Measurements from ENCODE around the gene UBXN7. TPM values are rescaled to one million over a fixed set of nuclear protein-coding genes. Genes with fewer than 3 reads are reported as not detected.
"Not testable (repeated sequence)": the region's sequence is repeated elsewhere in the genome, so short reads cannot be mapped to it uniquely, and the experiment has no call there.

The UBXN7 gene
- total and polyA plus RNA-seq, 2 of the 8 experiments (the other 6 are each of a cell fraction or from before 2014, with no cell fraction given): 18.5 to 109 TPM

GRCh38 chr3:196387941-196388340 lies 44.3 kb downstream of the UBXN7 start:
- H3K27ac ChIP-seq (ENCODE audit: low read depth, low read length); H3K9ac ChIP-seq (replicated peaks in 1 of 4; ENCODE audit: extremely low read depth in 1 of 4, low read depth in 3 of 4, low read length in 3 of 4); H3K4me3 ChIP-seq (ENCODE audit: extremely low read depth in 1 of 4, insufficient read depth in 2 of 4, low read depth in 3 of 4, low read length in 4 of 4); H3K18ac ChIP-seq (ENCODE audit: extremely low read depth, low read length); H4K20me1 ChIP-seq (replicated peaks in 1 of 2; ENCODE audit: control insufficient read depth in 1 of 2, insufficient read depth in 2 of 2, low read length in 2 of 2); H4K8ac ChIP-seq (ENCODE audit: extremely low read depth, insufficient read depth, low read length); H3K27me3 ChIP-seq (replicated peaks in 1 of 4; ENCODE audit: control insufficient read depth in 3 of 4, extremely low read depth in 1 of 4, insufficient read depth in 3 of 4, low read length in 3 of 4); H3K56ac ChIP-seq (replicated peaks; ENCODE audit: insufficient read length, low read depth, low read length); H3K14ac ChIP-seq (ENCODE audit: insufficient read length); DNase-seq (ENCODE audit: low read depth in 1 of 2, low spot score in 2 of 2); H3K23ac ChIP-seq (ENCODE audit: insufficient read length); H2AK5ac ChIP-seq (ENCODE audit: low read depth, low read length); H3K23me2 ChIP-seq (ENCODE audit: low read depth, low read length); H2BK120ac ChIP-seq (replicated peaks; ENCODE audit: low read depth, low read length); FAIRE-seq; POLR2A ChIA-PET (ENCODE audit: partially characterized antibody); H2BK5ac ChIP-seq (ENCODE audit: low read depth, low read length); H4K91ac ChIP-seq (replicated peaks; ENCODE audit: insufficient read length, low read length); H2BK12ac ChIP-seq (ENCODE audit: low read depth, low read length); H3K4ac ChIP-seq (replicated peaks; ENCODE audit: insufficient read length, low read depth, low read length); H3K4me1 ChIP-seq (replicated peaks in 1 of 4; ENCODE audit: control insufficient read depth in 3 of 4, insufficient read depth in 4 of 4, low read length in 3 of 4); H2BK15ac ChIP-seq (ENCODE audit: low read length); H3K79me1 ChIP-seq (ENCODE audit: low read depth, low read length); H2BK20ac ChIP-seq (ENCODE audit: low read length); H4K5ac ChIP-seq (ENCODE audit: insufficient read length, low read depth, low read length); H3K4me2 ChIP-seq (ENCODE audit: insufficient read depth in 1 of 2, low read depth in 2 of 2, low read length in 2 of 2); H2AFZ ChIP-seq (ENCODE audit: low read length): not testable (repeated sequence)
- H3K79me2 ChIP-seq (ENCODE audit: control insufficient read depth in 1 of 2, insufficient read depth in 2 of 2, low read length in 2 of 2): peaks cover 0 to 12% of the 10 kb centered on the region in 2 experiments; a peak in 2 of 4 replicates
- peaks cover 4 to 14% of the 10 kb centered on the region in 2 experiments for H3K9me3 ChIP-seq (ENCODE audit: insufficient read depth in 2 of 2, low read depth in 1 of 2, low read length in 1 of 2)
- CTCF ChIA-PET (ENCODE audit: partially characterized antibody): interaction anchor here (0.6 kb wide), 1 partner anchor 10 kb away, joined by 3 read pairs; no protein-coding TSS in a partner anchor
- WGBS, 2 experiments (ENCODE audit: extremely low coverage in 1 of 2, insufficient coverage in 1 of 2, insufficient read length in 1 of 2, insufficient replicate concordance in 2 of 2, low coverage in 1 of 2, low lambda C conversion rate in 2 of 2, missing lambda C conversion rate in 1 of 2): 94% methylated on average over 2 of the region's 2 CpGs; no CpG with 5 or more reads in 1 of the 2 experiments
- peaks cover 7 to 63% (median 34%) of the 10 kb centered on the region in 4 experiments for H3K36me3 ChIP-seq (ENCODE audit: control insufficient read depth in 2 of 4, insufficient read depth in 4 of 4, low read length in 3 of 4)

GRCh38 chr3:196386797-196387196 lies 45.4 kb downstream of the UBXN7 start:
- H3K23ac ChIP-seq (ENCODE audit: insufficient read length); CTCF ChIA-PET (ENCODE audit: partially characterized antibody); H2BK120ac ChIP-seq (replicated peaks; ENCODE audit: low read depth, low read length); H3K18ac ChIP-seq (ENCODE audit: extremely low read depth, low read length); H2BK15ac ChIP-seq (ENCODE audit: low read length); H3K27me3 ChIP-seq (replicated peaks in 1 of 4; ENCODE audit: control insufficient read depth in 3 of 4, extremely low read depth in 1 of 4, insufficient read depth in 3 of 4, low read length in 3 of 4); H4K8ac ChIP-seq (ENCODE audit: extremely low read depth, insufficient read depth, low read length); H2BK5ac ChIP-seq (ENCODE audit: low read depth, low read length); H3K27ac ChIP-seq (ENCODE audit: low read depth, low read length); H3K4me1 ChIP-seq (replicated peaks in 1 of 4; ENCODE audit: control insufficient read depth in 3 of 4, insufficient read depth in 4 of 4, low read length in 3 of 4); H2AK5ac ChIP-seq (ENCODE audit: low read depth, low read length); H4K20me1 ChIP-seq (replicated peaks in 1 of 2; ENCODE audit: control insufficient read depth in 1 of 2, insufficient read depth in 2 of 2, low read length in 2 of 2); H2AFZ ChIP-seq (ENCODE audit: low read length); H3K4me2 ChIP-seq (ENCODE audit: insufficient read depth in 1 of 2, low read depth in 2 of 2, low read length in 2 of 2); DNase-seq (ENCODE audit: low read depth in 1 of 2, low spot score in 2 of 2); H3K79me1 ChIP-seq (ENCODE audit: low read depth, low read length); H3K9ac ChIP-seq (replicated peaks in 1 of 4; ENCODE audit: extremely low read depth in 1 of 4, low read depth in 3 of 4, low read length in 3 of 4); H3K23me2 ChIP-seq (ENCODE audit: low read depth, low read length); H3K14ac ChIP-seq (ENCODE audit: insufficient read length); POLR2A ChIA-PET (ENCODE audit: partially characterized antibody); H4K5ac ChIP-seq (ENCODE audit: insufficient read length, low read depth, low read length); H3K56ac ChIP-seq (replicated peaks; ENCODE audit: insufficient read length, low read depth, low read length); H3K4ac ChIP-seq (replicated peaks; ENCODE audit: insufficient read length, low read depth, low read length); H4K91ac ChIP-seq (replicated peaks; ENCODE audit: insufficient read length, low read length); H2BK20ac ChIP-seq (ENCODE audit: low read length); FAIRE-seq; H2BK12ac ChIP-seq (ENCODE audit: low read depth, low read length); H3K4me3 ChIP-seq (ENCODE audit: extremely low read depth in 1 of 4, insufficient read depth in 2 of 4, low read depth in 3 of 4, low read length in 4 of 4): not testable (repeated sequence)
- peaks cover 4 to 14% of the 10 kb centered on the region in 2 experiments for H3K9me3 ChIP-seq (ENCODE audit: insufficient read depth in 2 of 2, low read depth in 1 of 2, low read length in 1 of 2)
- 90% methylated on average over 3 of the region's 3 CpGs; no CpG with 5 or more reads in 1 of the 2 experiments for WGBS, 2 experiments (ENCODE audit: extremely low coverage in 1 of 2, insufficient coverage in 1 of 2, insufficient read length in 1 of 2, insufficient replicate concordance in 2 of 2, low coverage in 1 of 2, low lambda C conversion rate in 2 of 2, missing lambda C conversion rate in 1 of 2)
- peaks cover 7 to 53% (median 28%) of the 10 kb centered on the region in 4 experiments for H3K36me3 ChIP-seq (ENCODE audit: control insufficient read depth in 2 of 4, insufficient read depth in 4 of 4, low read length in 3 of 4)
- peaks cover 0 to 12% of the 10 kb centered on the region in 2 experiments; a peak in 2 of 4 replicates for H3K79me2 ChIP-seq (ENCODE audit: control insufficient read depth in 1 of 2, insufficient read depth in 2 of 2, low read length in 2 of 2)

All from H1 (cell line).